Endothelial cell of umbilical vein (primary cell): Measurements from ENCODE around the gene ADCYAP1R1. TPM values are rescaled to one million over a fixed set of nuclear protein-coding genes. Genes with fewer than 3 reads are reported as not detected.

ENCODE experiments used
- BruUV-seq: library from RNA; stranded (reverse); fragments of 400-500 nt; replicated peaks from 2 replicates; lab custom pipeline; 2021; lab: Mats Ljungman, UMichigan
- CTCF ChIA-PET: fragments of 300-600, 350-600 bp; sonication (Branson Sonifier 250); formaldehyde crosslinking; loops from one replicate; lab custom pipeline; 2021; ENCODE audit warnings: antibody characterized with exemption, inconsistent platforms; lab: Charles Lee
- POLR2A ChIA-PET: fragments of 300-600, 350-600 bp; sonication (Branson Sonifier 250); formaldehyde crosslinking; loops from one replicate; lab custom pipeline; 2021; ENCODE audit warnings: antibody characterized with exemption, inconsistent platforms; lab: Charles Lee
- DNase-seq: peaks from one replicate; pipeline ENCODE4 v3.0.0-alpha.2; 2011; ENCODE audit warnings: low read depth, low spot score
- FAIRE-seq: peaks from 2 replicates; lab custom pipeline; 2011; peaks lifted over from hg19 to GRCh38; lab: Jason Lieb, UNC
- H2AFZ ChIP-seq: 2 replicates; pipeline ENCODE4 v1.6.0; 2012; ENCODE audit warnings: low read depth, low read length, control low read depth, inconsistent platforms
- H3K27ac ChIP-seq: 2 replicates; pipeline ENCODE4 v1.5.1; 2011; ENCODE audit warnings: low read depth, mild to moderate bottlenecking, control low read depth, low read length, moderate library complexity; ENCODE audit not compliant: insufficient read depth
- H3K27me3 ChIP-seq, 2 experiments: 2 replicates each; pipeline versions ENCODE4 v1.6.0 to v1.6.1; 2011; ENCODE audit warnings: low read length in 2 of 2, mixed read lengths in 1 of 2; ENCODE audit not compliant: control insufficient read depth in 2 of 2, insufficient read depth in 2 of 2
- H3K36me3 ChIP-seq, 2 experiments: 2 replicates in 1 of 2; 3 replicates in 1 of 2; pipeline ENCODE4 v1.5.1; 2011; ENCODE audit warnings: low read length in 2 of 2, mild to moderate bottlenecking in 1 of 2, moderate library complexity in 1 of 2; ENCODE audit not compliant: control insufficient read depth in 2 of 2, insufficient read depth in 2 of 2; ENCODE audit errors: extremely low read depth in 1 of 2
- H3K4me1 ChIP-seq: 3 replicates; pipeline ENCODE4 v1.5.1; 2011; ENCODE audit warnings: mild to moderate bottlenecking, low read length; ENCODE audit not compliant: control insufficient read depth, insufficient read depth; ENCODE audit errors: extremely low read depth
- H3K4me2 ChIP-seq: 2 replicates; pipeline ENCODE4 v1.6.1; 2011; ENCODE audit warnings: low read length, control low read depth, mixed read lengths; ENCODE audit not compliant: insufficient read depth
- H3K4me3 ChIP-seq, 3 experiments: fragments of 200-600 bp in 1 of 3; sonication (generic), shearing (Covaris generic) in 1 of 3; replicated peaks in 1 of 3; 2 replicates each; pipeline ENCODE4 v1.5.1; 2011 to 2016; ENCODE audit warnings: control low read depth in 3 of 3, low read length in 3 of 3, mild to moderate bottlenecking in 2 of 3, inconsistent platforms in 1 of 3, low read depth in 1 of 3, moderate library complexity in 1 of 3; ENCODE audit not compliant: insufficient read depth in 1 of 3
- H3K79me2 ChIP-seq: 2 replicates; pipeline ENCODE4 v1.6.0; 2012; ENCODE audit warnings: low read length, inconsistent platforms; ENCODE audit not compliant: control insufficient read depth, insufficient read depth
- H3K9ac ChIP-seq: replicated peaks from 2 replicates; pipeline ENCODE3; 2011; ENCODE audit warnings: low read length, control low read depth; ENCODE audit not compliant: insufficient read depth; ENCODE audit errors: extremely low read depth
- H3K9me1 ChIP-seq: replicated peaks from 3 replicates; pipeline ENCODE4 v1.6.0; 2011; ENCODE audit warnings: mild to moderate bottlenecking, low read length; ENCODE audit not compliant: control insufficient read depth, insufficient read depth; ENCODE audit errors: extremely low read depth
- H3K9me3 ChIP-seq: replicated peaks from 2 replicates; pipeline ENCODE4 v1.5.1; 2012; ENCODE audit warnings: low read length, inconsistent platforms; ENCODE audit not compliant: control insufficient read depth, insufficient read depth
- H4K20me1 ChIP-seq: replicated peaks from 2 replicates; pipeline ENCODE3; 2011; ENCODE audit warnings: mild to moderate bottlenecking, low read length; ENCODE audit not compliant: control insufficient read depth, insufficient read depth; ENCODE audit errors: extremely low read depth
- CTCF ChIP-seq, 2 donors: IDR thresholded peaks; 1 replicate in 1 of 2; 2 replicates in 1 of 2; pipeline ENCODE4 v1.5.1; 2011; ENCODE audit warnings: low read length in 2 of 2, mild to moderate bottlenecking in 2 of 2, moderate library complexity in 2 of 2, control low read depth in 1 of 2, inconsistent platforms in 1 of 2, low read depth in 1 of 2; ENCODE audit not compliant: insufficient read depth in 1 of 2; ENCODE audit errors: extremely low read depth in 1 of 2
- FOS ChIP-seq: IDR thresholded peaks from 2 replicates; pipeline ENCODE4 v1.6.1; 2011; ENCODE audit warnings: mild to moderate bottlenecking, low read length, moderate library complexity, borderline replicate concordance; ENCODE audit not compliant: insufficient read depth
- POLR2AphosphoS5 ChIP-seq: IDR thresholded peaks from 2 replicates; pipeline ENCODE4 v1.6.1; 2012; ENCODE audit warnings: low read depth, mild to moderate bottlenecking, control low read depth, low read length, moderate library complexity; ENCODE audit not compliant: insufficient read depth
- dilution Hi-C: fragments of 300-500 bp; cut with MboI; formaldehyde crosslinking; loops from one replicate; pipeline ENCODE4 v1.15.0; 2019; ENCODE audit warnings: low sequenced_read_pairs; ENCODE audit not compliant: extremely low pct_ligation_motif_present
- intact Hi-C: fragments of 100-400 bp; cut with micrococcal nuclease; formaldehyde crosslinking; loops from one replicate; pipeline ENCODE4 v1.10.0; 2022
- polyA plus RNA-seq, 4 experiments: library from polyadenylated mRNA; depleted of rRNA in 3 of 4; stranded (reverse) in 3 of 4; unstranded in 1 of 4; fragments of >200 nt; gene quantifications; 2 replicates each; pipeline versions ENCODE4 v1.2.1 to v1.2.3, GENCODE V29; 2011 to 2012; ENCODE audit warnings: missing spikeins in 1 of 4
- total RNA-seq: library from RNA; stranded (reverse); gene quantifications from 2 replicates; pipeline ENCODE4 v1.2.3, GENCODE V29; 2021

Gene ADCYAP1R1
- total and polyA plus RNA-seq, 2 donors (not counting 3 experiments of a cell fraction or from before 2014, with no cell fraction given), result 0.04 TPM; not detected in 1

GRCh38 chr7:31134246-31135188, 82.4 kb downstream of the ADCYAP1R1 start:
- intact Hi-C loops (loop anchor here (1.0 to 2.0 kb wide), 4 partner anchors 308 to 602 kb away; no protein-coding TSS in a partner anchor), dilution Hi-C loops (no loop called here)
- ChIA-PET CTCF (interaction anchor here (0.6 to 8.0 kb wide), 75 partner anchors 8 to 1345 kb away, joined by 3 to 150 read pairs (median 4); no protein-coding TSS in a partner anchor), POLR2A (no interaction called here)
- no peak for TF ChIP-seq FOS
- TF ChIP-seq CTCF (IDR thresholded peaks at IDR 0.05; ENCODE audit: extremely low read depth in 1 of 2, insufficient read depth in 1 of 2, low read depth in 1 of 2, low read length in 2 of 2), result peak; percentile 64 to 72
- no peak for TF ChIP-seq POLR2AphosphoS5
- DNase-seq (peak; percentile 58), FAIRE-seq (peak; percentile 88)
- no peak overlapping the region for H3K4me3 ChIP-seq
- no peaks in the 10 kb centered on the region for H4K20me1 ChIP-seq
- no peaks in the 10 kb centered on the region for H3K4me1 ChIP-seq
- H3K9ac ChIP-seq, result no peak overlapping the region
- H3K9me1 ChIP-seq, result no peaks in the 10 kb centered on the region
- H3K27ac ChIP-seq, result no peak overlapping the region
- H3K27me3 ChIP-seq, result no peaks in the 10 kb centered on the region
- H3K9me3 ChIP-seq, result no peaks in the 10 kb centered on the region
- no peaks in the 10 kb centered on the region for H3K79me2 ChIP-seq
- no TSS peak for BruUV-seq
- H3K4me2 ChIP-seq, result no peak overlapping the region
- H3K36me3 ChIP-seq, result no peaks in the 10 kb centered on the region
- peak overlapping the region; percentile 55 for H2AFZ ChIP-seq
